T-cell (primary cell): Measurements from ENCODE around the gene NFIA. TPM values are rescaled to one million over a fixed set of nuclear protein-coding genes. Genes with fewer than 3 reads are reported as not detected.

Experiments
- ATAC-seq, 4 experiments: fragments of 200-7000 bp in 3 of 4; fragments of 150-1000 bp in 1 of 4; cut with Tn5 transposase; replicated peaks in 1 of 4; 1 replicate in 3 of 4; 2 replicates in 1 of 4; pipeline ENCODE4 v1.10.0; 2021; ENCODE audit warnings: moderate library complexity in 3 of 4, mild to moderate bottlenecking in 2 of 4, moderate number of reproducible peaks in 1 of 4
- CTCF ChIA-PET, 2 donors: fragments of 300-600 bp; sonication (Branson Sonifier 250); formaldehyde crosslinking; loops; one replicate each; lab custom pipeline; 2022; ENCODE audit warnings: antibody characterized with exemption in 2 of 2; lab: Charles Lee
- POLR2A ChIA-PET, 2 donors: fragments of 300-600 bp; sonication (Branson Sonifier 250); formaldehyde crosslinking; loops; one replicate each; lab custom pipeline; 2022; ENCODE audit warnings: antibody characterized with exemption in 2 of 2; lab: Charles Lee
- DNase-seq, 35 experiments: peaks; one replicate each; pipeline versions ENCODE4 v3.0.0 to v3.0.0-alpha.2; 2013 to 2023
- H3K27ac ChIP-seq: one replicate; pipeline ENCODE4 v1.5.1; 2013; ENCODE audit warnings: low read length
- H3K27me3 ChIP-seq, 2 experiments: replicated peaks in 1 of 2; 1 replicate in 1 of 2; 2 replicates in 1 of 2; pipeline versions ENCODE4 v1.6.1 to v1.7.0; 2013; ENCODE audit warnings: low read length in 1 of 2, mixed read lengths in 1 of 2; ENCODE audit not compliant: control insufficient read depth in 2 of 2, insufficient read depth in 2 of 2; ENCODE audit errors: extremely low read depth in 1 of 2
- H3K36me3 ChIP-seq, 2 donors: 1 replicate in 1 of 2; 2 replicates in 1 of 2; pipeline versions ENCODE4 v1.6.1 to v1.7.0; 2013; ENCODE audit warnings: low read length in 1 of 2; ENCODE audit not compliant: control insufficient read depth in 2 of 2, insufficient read depth in 1 of 2; ENCODE audit errors: extremely low read depth in 1 of 2
- H3K4me1 ChIP-seq, 2 experiments: 1 replicate in 1 of 2; 2 replicates in 1 of 2; pipeline versions ENCODE4 v1.6.1 to v1.7.0; 2013; ENCODE audit warnings: low read length in 2 of 2, mixed read lengths in 1 of 2; ENCODE audit not compliant: insufficient read depth in 2 of 2, control insufficient read depth in 1 of 2; ENCODE audit errors: extremely low read depth in 1 of 2
- H3K4me3 ChIP-seq, 2 donors: 1 replicate in 1 of 2; 2 replicates in 1 of 2; pipeline versions ENCODE4 v1.5.1 to v1.7.0; 2013; ENCODE audit warnings: mild to moderate bottlenecking in 2 of 2, low read length in 1 of 2, moderate library complexity in 1 of 2; ENCODE audit not compliant: control insufficient read depth in 1 of 2; ENCODE audit errors: extremely low read depth in 1 of 2
- H3K9me3 ChIP-seq: 2 replicates; pipeline ENCODE4 v1.7.0; 2013
- H3K27ac Mint-ChIP-seq, 2 donors: one replicate each; pipeline ENCODE4 v1.8.0; 2020 to 2021; ENCODE audit warnings: mild to moderate bottlenecking in 2 of 2, mixed read lengths in 2 of 2
- H3K27me3 Mint-ChIP-seq, 2 donors: one replicate each; pipeline ENCODE4 v1.8.0; 2021 to 2022; ENCODE audit warnings: mixed read lengths in 2 of 2
- H3K36me3 Mint-ChIP-seq: one replicate; pipeline ENCODE4 v1.8.0; 2021; ENCODE audit warnings: mixed read lengths
- H3K4me1 Mint-ChIP-seq, 3 donors: one replicate each; pipeline ENCODE4 v1.8.0; 2020 to 2022; ENCODE audit warnings: mixed read lengths in 3 of 3, mild to moderate bottlenecking in 1 of 3
- H3K4me3 Mint-ChIP-seq, 3 donors: one replicate each; pipeline ENCODE4 v1.8.0; 2020 to 2022; ENCODE audit warnings: mild to moderate bottlenecking in 3 of 3, mixed read lengths in 3 of 3, moderate library complexity in 3 of 3
- H3K9me3 Mint-ChIP-seq, 3 donors: one replicate each; pipeline ENCODE4 v1.8.0; 2020 to 2022; ENCODE audit warnings: mixed read lengths in 3 of 3
- WGBS: methylation state at CpG from one replicate; pipeline ENCODE4 v1.1.5; 2013; ENCODE audit warnings: missing lambda C conversion rate; ENCODE audit not compliant: insufficient coverage; 5-methylcytosine and 5-hydroxymethylcytosine counted together
- total RNA-seq, 35 experiments: library from RNA in 6 of 35; stranded (reverse) in 6 of 35; fragments of 120-200 nt in 1 of 35; gene quantifications; one replicate each; pipeline versions ENCODE4 v1.2.1 to v1.2.4 and lab custom pipeline; 2013 to 2026

The NFIA gene
- total RNA-seq, 5 donors from 2014 or later (not counting 1 experiment from before 2014, with no cell fraction given) = 5.1 to 10.1 (median 7.1) TPM

- ATAC-seq (no peak), DNase-seq (no peak)
- ChIA-PET CTCF (no interaction called here), POLR2A (interaction anchor here in 1 of 2 donors (0.6 kb wide), 1 partner anchor 25 kb away, joined by 3 read pairs; no protein-coding TSS in a partner anchor)
- Histone ChIP-seq H3K4me3 (no peak overlapping the region), H3K9me3 (no peaks in the 10 kb centered on the region), H3K27me3 (no peaks in the 10 kb centered on the region), H3K27ac (no peak overlapping the region), H3K36me3 (no peaks in the 10 kb centered on the region), H3K4me1 (no peaks in the 10 kb centered on the region)
- H3K4me1 Mint-ChIP-seq = no peaks in the 10 kb centered on the region
- no peak overlapping the region for H3K4me3 Mint-ChIP-seq
- H3K36me3 Mint-ChIP-seq = no peaks in the 10 kb centered on the region
- no CpG with 5 or more reads among the region's 4 CpGs for WGBS
- H3K27ac Mint-ChIP-seq = no peak overlapping the region
- H3K9me3 Mint-ChIP-seq = no peaks in the 10 kb centered on the region
- no peaks in the 10 kb centered on the region for H3K27me3 Mint-ChIP-seq
These were observed 207.1 kb downstream of the NFIA start for GRCh38 chr1:61289232-61290098.

GRCh38 chr1:61290525-61290924 is 208.2 kb downstream of the NFIA start:
- DNase-seq = no peak
- Histone ChIP-seq H3K36me3 (no peaks in the 10 kb centered on the region), H3K9me3 (no peaks in the 10 kb centered on the region), H3K27ac (no peak overlapping the region), H3K4me1 (no peaks in the 10 kb centered on the region), H3K4me3 (no peak overlapping the region), H3K27me3 (no peaks in the 10 kb centered on the region)
- Mint-ChIP-seq H3K36me3 (no peaks in the 10 kb centered on the region), H3K27ac (no peak overlapping the region), H3K9me3 (no peaks in the 10 kb centered on the region), H3K4me1 (no peaks in the 10 kb centered on the region), H3K4me3 (no peak overlapping the region), H3K27me3 (peaks cover 0 to 7% of the 10 kb centered on the region in 2 donors)
- WGBS = 56% methylated on average over 2 of the region's 3 CpGs
- ChIA-PET POLR2A (no interaction called here), CTCF (no interaction called here)
- ATAC-seq = no peak

DNA sequence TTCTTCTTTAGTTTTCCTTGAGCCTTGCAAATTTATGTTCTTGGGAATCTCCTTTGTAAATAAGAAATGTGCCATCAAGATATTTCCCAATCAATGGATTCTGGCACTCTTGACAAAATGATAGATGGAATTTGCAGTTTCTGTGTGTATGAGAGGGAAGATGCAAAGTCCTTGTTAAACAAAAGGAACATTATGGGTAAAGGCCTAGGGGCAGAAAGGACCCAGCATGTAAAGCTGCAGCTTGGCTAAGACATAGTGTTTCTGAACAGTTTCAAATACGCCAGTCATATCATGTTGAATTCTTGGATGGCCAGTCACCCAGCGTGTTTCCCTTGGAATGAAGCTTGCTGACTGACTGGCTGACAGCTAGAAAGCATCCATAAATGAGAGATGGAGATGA is 210.8 kb downstream of the NFIA start:
- Mint-ChIP-seq H3K36me3 (no peaks in the 10 kb centered on the region), H3K9me3 (peaks cover 0 to 10% (median 2%) of the 10 kb centered on the region in 3 donors), H3K4me3 (no peak overlapping the region), H3K27ac (no peak overlapping the region), H3K27me3 (peaks cover 0 to 7% of the 10 kb centered on the region in 2 donors), H3K4me1 (no peaks in the 10 kb centered on the region)
- no peak overlapping the region for H3K27ac ChIP-seq
- no peaks in the 10 kb centered on the region for H3K27me3 ChIP-seq
- WGBS = 93% methylated on average over 1 of the region's 2 CpGs
- CTCF ChIA-PET = no interaction called here
- no peak overlapping the region for H3K4me3 ChIP-seq
- no peaks in the 10 kb centered on the region for H3K4me1 ChIP-seq
- POLR2A ChIA-PET = interaction anchor here in 1 of 2 donors (0.7 kb wide), 1 partner anchor 9 kb away, joined by 3 read pairs; no protein-coding TSS in a partner anchor
- no peak for DNase-seq
- H3K9me3 ChIP-seq = no peaks in the 10 kb centered on the region
- no peaks in the 10 kb centered on the region for H3K36me3 ChIP-seq
- ATAC-seq = no peak

DNA sequence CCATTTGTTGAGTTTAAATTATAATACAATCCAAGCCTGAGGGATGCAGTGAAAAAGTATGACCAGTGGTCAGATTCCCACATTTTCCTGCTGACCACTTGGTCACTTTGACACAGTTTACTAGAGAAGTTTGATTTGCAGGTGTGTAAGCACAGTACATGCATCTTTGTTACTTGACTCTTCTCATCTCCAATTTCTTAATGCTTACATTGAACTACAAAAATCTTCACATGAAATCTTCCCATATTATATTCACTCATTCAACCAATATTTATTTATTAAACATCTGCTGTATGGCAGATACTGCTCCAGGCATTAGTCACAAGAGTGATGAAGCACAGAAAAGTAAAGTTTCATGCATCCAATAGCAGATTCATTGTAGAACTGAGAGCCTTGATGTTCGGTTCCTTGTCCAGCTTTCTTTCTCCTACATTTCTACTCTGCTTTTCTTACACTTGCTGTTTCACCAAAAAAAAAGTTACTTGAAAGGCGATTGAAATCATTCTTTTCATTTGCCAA is 211.7 kb downstream of the NFIA start:
- H3K4me1 Mint-ChIP-seq = no peaks in the 10 kb centered on the region
- ATAC-seq = no peak
- H3K27me3 ChIP-seq = no peaks in the 10 kb centered on the region
- H3K27me3 Mint-ChIP-seq = peaks cover 0 to 7% of the 10 kb centered on the region in 2 donors
- H3K27ac Mint-ChIP-seq = no peak overlapping the region
- no peaks in the 10 kb centered on the region for H3K36me3 ChIP-seq
- POLR2A ChIA-PET = no interaction called here
- H3K36me3 Mint-ChIP-seq = no peaks in the 10 kb centered on the region
- peaks cover 0 to 10% (median 2%) of the 10 kb centered on the region in 3 donors for H3K9me3 Mint-ChIP-seq
- H3K4me3 Mint-ChIP-seq = no peak overlapping the region
- no peaks in the 10 kb centered on the region for H3K9me3 ChIP-seq
- H3K27ac ChIP-seq = no peak overlapping the region
- H3K4me3 ChIP-seq = no peak overlapping the region
- WGBS = no CpG with 5 or more reads among the region's 2 CpGs
- no peak for DNase-seq
- CTCF ChIA-PET = no interaction called here
- H3K4me1 ChIP-seq = no peaks in the 10 kb centered on the region

DNA sequence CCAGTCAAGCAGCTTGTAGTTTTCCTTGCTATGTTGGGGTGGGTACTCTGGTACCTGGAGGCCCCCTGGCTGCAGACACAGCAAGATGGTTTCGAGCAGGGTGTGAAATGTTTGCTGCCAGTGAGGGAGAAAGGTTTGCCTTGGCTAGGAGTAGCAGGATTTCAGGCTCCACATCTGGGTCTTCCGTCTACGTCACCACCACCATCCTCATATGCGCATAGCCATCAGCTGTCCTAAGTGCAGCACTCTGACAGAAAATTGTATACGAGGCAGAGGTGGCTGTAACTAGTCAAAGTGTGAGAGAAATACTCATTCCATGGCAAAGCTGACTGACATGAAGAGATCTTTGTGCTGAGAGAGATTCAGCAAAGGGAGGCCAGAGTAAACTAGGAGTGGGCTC is 212.6 kb downstream of the NFIA start:
- Histone ChIP-seq H3K36me3 (no peaks in the 10 kb centered on the region), H3K27ac (no peak overlapping the region), H3K27me3 (no peaks in the 10 kb centered on the region), H3K4me1 (no peaks in the 10 kb centered on the region), H3K4me3 (no peak overlapping the region), H3K9me3 (no peaks in the 10 kb centered on the region)
- no peaks in the 10 kb centered on the region for H3K36me3 Mint-ChIP-seq
- H3K9me3 Mint-ChIP-seq = peaks cover 0 to 10% (median 2%) of the 10 kb centered on the region in 3 donors
- H3K4me3 Mint-ChIP-seq = no peak overlapping the region
- ATAC-seq (no peak), DNase-seq (no peak)
- POLR2A ChIA-PET = no interaction called here
- CTCF ChIA-PET = interaction anchor here in 1 of 2 donors (0.6 kb wide), 1 partner anchor 445 kb away, joined by 3 read pairs; no protein-coding TSS in a partner anchor
- peaks cover 0 to 7% of the 10 kb centered on the region in 2 donors for H3K27me3 Mint-ChIP-seq
- H3K27ac Mint-ChIP-seq = no peak overlapping the region
- 69% methylated on average over 2 of the region's 5 CpGs for WGBS
- H3K4me1 Mint-ChIP-seq = no peaks in the 10 kb centered on the region

DNA sequence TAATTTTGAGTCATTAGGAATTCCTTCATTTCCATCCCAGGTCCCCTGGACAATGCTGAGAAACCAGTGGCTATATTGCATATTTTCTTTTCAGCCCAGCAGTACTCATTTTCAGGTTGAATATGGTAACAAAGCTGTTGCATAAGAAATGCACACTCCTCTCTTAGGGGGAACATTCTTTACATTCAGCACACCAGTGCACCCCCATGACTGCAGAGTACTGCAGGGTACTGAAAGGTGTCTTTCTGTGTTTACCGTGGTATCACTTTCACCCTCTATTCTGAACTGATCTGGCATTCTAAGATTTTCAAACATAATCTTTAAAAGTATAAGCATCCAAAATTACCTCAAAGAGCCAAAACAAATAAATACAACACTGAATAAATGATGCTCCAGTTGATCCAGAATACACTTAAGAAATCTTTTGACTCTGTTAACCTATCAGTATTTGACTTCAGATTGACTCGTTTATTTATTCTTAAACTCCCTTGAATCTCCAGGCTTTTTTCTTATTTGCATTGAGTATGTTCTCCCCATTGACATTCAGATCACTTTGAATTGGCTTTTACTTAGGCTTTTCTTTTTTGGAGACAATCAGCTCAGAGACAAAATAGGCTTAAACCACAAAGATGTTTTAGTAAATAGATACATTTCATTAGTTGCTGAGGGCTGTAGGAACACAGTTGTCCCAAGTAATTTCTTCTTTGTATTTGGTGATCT is 213.6 kb downstream of the NFIA start:
- Histone ChIP-seq H3K36me3 (no peaks in the 10 kb centered on the region), H3K27me3 (no peaks in the 10 kb centered on the region), H3K9me3 (no peaks in the 10 kb centered on the region), H3K4me1 (no peaks in the 10 kb centered on the region), H3K4me3 (no peak overlapping the region), H3K27ac (no peak overlapping the region)
- no peaks in the 10 kb centered on the region for H3K36me3 Mint-ChIP-seq
- H3K9me3 Mint-ChIP-seq = peaks cover 0 to 10% (median 2%) of the 10 kb centered on the region in 3 donors
- CTCF ChIA-PET = interaction anchor here in 1 of 2 donors (0.6 kb wide), 1 partner anchor 446 kb away, joined by 3 read pairs; no protein-coding TSS in a partner anchor
- no peak for DNase-seq
- H3K27me3 Mint-ChIP-seq = peaks cover 0 to 7% of the 10 kb centered on the region in 2 donors
- H3K4me3 Mint-ChIP-seq = no peak overlapping the region
- no CpG with 5 or more reads among the region's 2 CpGs for WGBS
- POLR2A ChIA-PET = no interaction called here
- H3K4me1 Mint-ChIP-seq = no peaks in the 10 kb centered on the region
- ATAC-seq = no peak
- H3K27ac Mint-ChIP-seq = no peak overlapping the region
